ENCODE data around the gene NEGR1.

The NEGR1 gene

DNA sequence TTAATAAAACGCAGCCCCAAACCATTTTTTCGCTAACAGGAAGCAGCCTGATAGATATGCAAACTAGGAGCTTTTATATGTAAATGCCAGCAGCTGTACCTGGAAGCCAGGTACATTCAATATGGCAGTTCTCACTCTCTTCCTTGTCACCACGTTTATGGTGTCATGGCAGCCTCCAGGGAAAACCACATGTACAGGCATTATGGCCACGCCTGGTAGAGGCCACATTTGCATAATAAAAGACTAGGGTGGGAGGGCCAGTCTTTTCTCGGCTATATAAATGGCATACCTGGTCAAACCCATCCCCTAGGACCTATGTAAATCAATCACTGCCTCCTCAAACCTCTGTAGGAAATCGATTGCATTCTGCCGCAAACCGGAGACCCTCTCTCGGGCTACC lies 247.5 kb downstream of the NEGR1 start:
- DNase-seq (ENCODE audit: low read depth in 2 of 2) = no peak

DNA sequence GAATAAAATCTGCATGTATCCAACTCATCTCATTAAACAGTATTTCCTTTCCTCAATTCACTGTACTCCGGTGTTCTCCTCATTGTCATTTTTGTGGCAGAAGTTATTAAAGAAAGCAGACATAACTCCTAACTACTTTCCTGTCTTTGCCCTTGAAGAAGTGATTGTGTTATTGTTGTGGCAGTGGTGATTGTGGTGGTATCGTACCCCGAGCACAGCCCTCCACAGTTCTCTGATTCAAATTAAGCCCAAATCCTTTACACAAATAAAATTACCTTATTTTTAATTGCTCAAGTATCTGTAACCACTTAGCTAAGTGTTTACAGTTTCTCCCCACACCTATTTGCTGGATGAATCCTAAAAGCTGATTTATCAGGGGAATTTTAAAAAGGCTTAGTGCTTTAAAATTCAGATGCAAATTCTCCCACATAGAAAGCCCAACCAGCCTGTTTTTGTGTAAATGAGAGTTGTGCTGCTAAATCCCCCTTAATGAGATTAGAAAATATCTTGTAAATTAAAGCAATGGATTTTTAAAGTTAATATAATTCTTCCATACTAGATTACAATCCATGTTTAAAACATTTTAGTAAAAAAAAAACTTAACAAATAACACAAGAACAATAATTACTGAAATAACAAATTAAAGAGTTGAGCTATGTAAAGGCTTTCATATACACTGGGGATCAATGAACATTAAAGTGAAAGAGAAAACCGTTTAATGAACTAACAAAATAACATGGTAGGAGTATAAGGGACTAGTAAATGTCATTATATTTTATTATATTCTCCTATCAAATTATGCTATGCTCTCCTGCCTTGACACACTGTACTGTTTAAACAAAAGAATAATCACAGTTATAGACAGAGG lies 259.0 kb downstream of the NEGR1 start:
- DNase-seq (ENCODE audit: low read depth in 2 of 2) = no peak

DNA sequence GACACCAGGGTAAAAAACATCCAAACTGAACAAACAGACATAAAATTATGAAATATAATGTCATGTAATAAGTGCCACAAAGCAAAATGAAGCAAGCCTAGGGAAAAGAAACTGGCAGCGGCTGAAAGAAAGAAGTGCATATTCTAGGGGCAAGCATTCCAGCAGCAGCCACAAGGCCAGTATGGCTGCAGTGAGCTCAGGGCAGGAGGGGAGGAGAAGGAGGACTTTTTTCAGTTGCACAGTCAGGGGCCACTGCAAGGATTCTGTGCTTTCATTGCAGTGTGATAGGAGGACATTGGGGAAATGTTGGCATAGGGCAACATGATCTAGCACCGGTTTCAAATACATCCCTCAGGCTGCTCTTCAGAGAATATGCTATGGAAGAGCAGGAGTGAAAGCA lies 263.8 kb downstream of the NEGR1 start:
- DNase-seq (ENCODE audit: low read depth in 2 of 2) = no peak

- DNase-seq (ENCODE audit: low read depth in 2 of 2) = no peak
Measured at GRCh38 chr1:72015006-72015405, 267.3 kb downstream of the NEGR1 start.

GRCh38 chr1:72013161-72013560 lies 269.2 kb downstream of the NEGR1 start:
- DNase-seq (ENCODE audit: low read depth in 2 of 2) = no peak

GRCh38 chr1:72011721-72012120 lies 270.6 kb downstream of the NEGR1 start:
- no peak for DNase-seq (ENCODE audit: low read depth in 2 of 2)

- DNase-seq (ENCODE audit: low read depth in 2 of 2) = no peak
Measured at GRCh38 chr1:72010094-72010431, 272.3 kb downstream of the NEGR1 start.

DNA sequence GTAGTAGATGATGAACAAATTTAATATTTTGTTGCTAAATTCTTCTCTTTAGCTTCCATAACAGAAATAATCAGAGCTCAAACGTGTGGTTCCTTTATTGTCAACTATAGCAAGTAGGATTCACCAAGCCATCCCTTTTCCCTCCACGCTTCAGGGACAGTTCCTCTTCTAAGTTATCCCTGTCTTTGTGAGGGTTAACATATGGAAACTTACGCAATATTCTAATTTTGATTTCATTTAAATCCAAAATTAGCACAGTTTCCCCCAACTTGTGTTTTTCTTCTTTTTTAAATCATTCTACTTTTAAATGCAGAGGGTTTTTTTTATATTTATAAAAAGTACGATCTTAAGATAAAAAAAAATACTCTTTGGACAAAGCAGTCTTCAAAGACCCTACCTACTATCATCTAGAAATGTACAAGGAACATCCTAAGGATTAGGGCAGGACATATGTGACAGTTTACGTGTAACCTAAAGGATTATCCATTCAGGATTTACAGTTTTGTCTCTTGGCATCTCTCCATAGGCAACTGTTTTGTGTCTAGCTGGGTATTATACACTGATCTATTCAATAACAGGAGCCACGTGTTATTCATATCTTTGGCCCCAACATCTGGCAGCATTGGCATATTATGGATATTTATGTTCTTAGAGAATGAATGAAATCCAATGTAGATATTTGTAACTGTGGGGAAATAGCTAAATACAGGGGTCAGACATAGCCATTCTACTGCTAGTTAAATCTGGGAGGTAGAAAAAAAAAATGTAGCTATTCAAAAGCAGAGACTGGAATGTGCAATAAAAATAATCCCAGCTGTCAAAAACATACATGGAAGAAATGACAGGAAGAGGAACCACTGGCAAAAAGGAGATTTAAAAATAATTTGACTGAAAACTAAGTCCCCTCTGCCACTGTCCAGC lies 272.9 kb downstream of the NEGR1 start:
- no peak for DNase-seq (ENCODE audit: low read depth in 2 of 2)

- no peak for DNase-seq (ENCODE audit: low read depth in 2 of 2)
Measured at GRCh38 chr1:72007312-72007711, 275.0 kb downstream of the NEGR1 start.

GRCh38 chr1:72006092-72006491 lies 276.2 kb downstream of the NEGR1 start:
- no peak for DNase-seq (ENCODE audit: low read depth in 2 of 2)

GRCh38 chr1:72003092-72003491 lies 279.2 kb downstream of the NEGR1 start:
- no peak for DNase-seq (ENCODE audit: low read depth in 2 of 2)

DNA sequence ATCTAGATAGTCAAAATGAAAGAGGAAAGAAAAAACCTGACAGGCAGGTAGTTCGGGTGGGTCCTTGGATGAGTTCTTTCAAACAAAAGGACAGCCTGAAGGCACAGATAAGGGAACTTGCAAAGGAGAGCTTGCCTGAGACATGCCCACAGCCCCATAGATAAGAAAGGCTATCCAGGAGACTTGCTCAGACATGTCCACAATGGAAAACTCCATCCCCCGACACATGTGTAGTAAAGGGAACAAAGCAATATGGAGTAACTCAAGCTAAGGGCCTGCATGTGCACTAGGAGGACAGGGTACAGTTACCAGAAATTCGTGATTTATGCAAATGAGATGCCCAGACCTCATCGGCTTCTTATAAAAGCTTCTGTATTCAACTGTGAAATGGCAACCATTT lies 281.5 kb downstream of the NEGR1 start:
- DNase-seq (ENCODE audit: low read depth in 2 of 2) = no peak

- DNase-seq (ENCODE audit: low read depth in 2 of 2) = no peak
Measured at GRCh38 chr1:71994646-71995045, 287.7 kb downstream of the NEGR1 start.

DNA sequence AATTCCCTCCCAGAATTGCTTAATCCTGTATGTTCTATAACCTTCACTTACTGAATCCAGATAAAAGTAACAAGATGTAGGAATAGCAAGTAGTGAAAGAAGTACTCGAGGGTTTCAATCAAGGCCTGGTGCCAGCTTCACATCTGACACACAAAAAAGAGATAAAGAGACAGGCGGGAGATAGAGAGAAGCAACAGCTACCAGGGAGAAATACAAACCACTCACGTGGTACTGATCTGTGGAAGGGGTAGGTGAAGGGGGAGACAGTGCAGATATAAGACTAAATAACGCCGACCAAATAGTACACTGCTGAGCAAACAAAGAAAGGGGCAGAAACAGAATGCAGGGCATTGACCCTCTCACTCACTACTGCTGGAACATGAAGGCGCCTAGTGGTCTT lies 295.2 kb downstream of the NEGR1 start:
- no peak for DNase-seq (ENCODE audit: low read depth in 2 of 2)

- no peak for DNase-seq (ENCODE audit: low read depth in 2 of 2)
Measured at GRCh38 chr1:71986160-71986559, 296.2 kb downstream of the NEGR1 start.

GRCh38 chr1:71980556-71980955 lies 301.8 kb downstream of the NEGR1 start:
- DNase-seq (ENCODE audit: low read depth in 2 of 2) = no peak

DNA sequence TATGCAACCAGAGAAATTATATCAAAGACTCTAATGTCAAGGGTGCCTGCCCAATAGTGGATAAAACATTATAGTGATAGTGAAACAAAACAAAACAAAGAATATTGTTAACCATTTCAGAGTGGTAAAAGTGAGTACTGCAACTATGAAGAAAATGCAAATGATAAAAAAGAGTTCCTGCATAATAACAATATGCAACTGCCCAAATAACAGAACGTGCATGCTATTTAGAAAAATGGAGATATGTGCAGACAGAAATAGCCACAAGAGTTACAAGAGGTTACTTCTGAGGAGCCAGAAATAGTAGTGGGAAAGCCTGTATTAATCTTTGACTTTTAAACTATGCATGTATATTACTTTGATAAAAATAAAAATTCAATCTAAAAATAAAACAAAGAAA lies 302.5 kb downstream of the NEGR1 start:
- DNase-seq (ENCODE audit: low read depth in 2 of 2) = no peak

DNA sequence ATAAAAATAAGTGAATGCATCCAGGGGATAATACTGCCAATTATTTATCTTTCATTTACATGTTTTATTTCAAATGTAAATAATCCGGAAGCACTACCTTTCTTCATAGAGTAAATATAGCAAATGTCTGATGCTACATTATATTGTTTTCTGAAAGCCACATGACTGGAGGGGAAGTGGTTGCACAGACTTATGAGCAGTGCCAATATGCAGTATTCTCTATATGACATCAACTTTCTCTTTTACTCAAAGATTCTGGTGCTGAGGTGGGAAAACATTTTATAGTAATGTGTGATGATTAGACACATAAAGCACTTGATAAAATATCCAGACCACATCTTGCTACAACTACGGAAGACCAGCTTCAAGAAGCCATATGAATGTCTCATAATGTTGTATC lies 314.7 kb downstream of the NEGR1 start:
- no peak for DNase-seq (ENCODE audit: low read depth in 2 of 2)

DNA sequence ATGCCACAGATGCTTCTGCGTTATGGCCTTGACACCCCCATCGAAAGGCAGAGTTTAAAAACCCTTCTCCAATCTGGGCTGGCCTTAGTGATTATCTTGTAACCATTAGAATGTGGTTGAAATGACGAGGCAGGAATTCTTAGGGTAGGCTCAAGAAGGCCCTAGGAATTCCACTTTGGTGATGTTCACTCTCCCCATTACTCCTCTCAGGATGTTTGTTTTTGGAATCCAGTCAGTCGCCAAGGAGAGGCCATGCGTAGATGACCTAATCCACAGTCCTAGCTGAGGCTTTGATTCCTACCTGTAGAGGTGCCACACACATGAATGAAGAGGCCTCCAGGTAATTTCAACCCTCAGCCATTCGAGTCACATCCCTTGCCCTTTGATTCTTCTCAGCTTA lies 318.2 kb downstream of the NEGR1 start:
- DNase-seq (ENCODE audit: low read depth in 2 of 2) = no peak

DNA sequence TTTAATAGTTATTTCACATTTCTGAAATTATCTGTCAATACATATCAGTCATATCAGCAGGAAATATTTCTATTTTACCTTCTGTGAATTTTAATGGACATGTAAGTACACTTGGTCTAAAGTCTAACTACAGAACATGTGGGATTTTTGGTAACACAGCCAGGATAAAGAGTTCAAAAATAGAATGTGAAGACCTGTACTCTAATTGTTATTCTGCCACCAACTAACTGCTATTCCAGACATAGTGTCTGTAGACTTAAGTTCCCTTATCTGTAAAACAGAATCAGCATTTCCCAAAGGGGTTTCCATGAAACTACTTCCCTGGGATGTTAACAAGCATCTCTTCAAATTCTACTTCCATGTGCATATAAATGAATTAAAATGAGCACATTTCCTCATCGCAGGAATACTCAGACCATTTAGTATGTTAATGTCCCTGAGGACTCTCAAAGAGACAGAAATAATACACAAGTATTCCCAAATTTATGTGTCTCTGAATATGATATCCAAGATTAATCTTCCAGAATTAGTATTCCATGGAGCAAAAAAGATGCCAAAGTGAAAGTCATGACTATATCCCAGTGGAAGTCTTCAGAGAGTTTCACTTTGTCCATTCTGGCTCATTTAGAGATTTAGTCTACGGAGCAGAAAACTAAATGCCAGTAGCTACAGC lies 325.6 kb downstream of the NEGR1 start:
- no peak for DNase-seq (ENCODE audit: low read depth in 2 of 2)

- no peak for DNase-seq (ENCODE audit: low read depth in 2 of 2)
Measured at GRCh38 chr1:71950579-71950978, 331.8 kb downstream of the NEGR1 start.

DNA sequence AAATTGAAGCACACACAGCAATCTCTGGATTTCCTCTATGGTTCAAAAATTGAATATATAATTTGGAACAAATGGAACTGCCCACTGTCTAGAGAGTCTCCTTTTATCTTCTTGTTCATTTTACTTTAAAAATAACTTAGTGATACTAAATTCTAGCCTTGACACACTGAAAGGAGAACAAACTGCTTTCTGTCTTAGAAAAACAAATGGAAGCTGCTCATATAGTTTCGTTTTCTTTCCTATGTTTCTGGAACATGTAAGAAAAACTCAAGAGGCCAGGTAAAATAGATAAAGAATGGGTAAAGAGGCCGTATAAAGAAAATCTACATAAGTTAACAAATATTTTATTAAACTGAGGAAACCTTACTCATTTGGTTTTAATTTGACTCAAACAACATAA lies 332.7 kb downstream of the NEGR1 start:
- DNase-seq (ENCODE audit: low read depth in 2 of 2) = no peak

All from stimulated activated CD8-positive, alpha-beta memory T cell treated with anti-CD3 and anti-CD28 coated beads, Interleukin-7, amount 100 ng/mL, for 1 hour (primary cell).